HepG2 (cell line): ENCODE data around the gene GATB. TPM values are rescaled to one million over a fixed set of nuclear protein-coding genes. Genes with fewer than 3 reads are reported as not detected.

Experiments used
- ARID2 ChIP-seq: sonication (generic); formaldehyde crosslinking; IDR thresholded peaks from 2 replicates; pipeline ENCODE4 v1.8.1; 2022; ENCODE audit warnings: mild to moderate bottlenecking, missing genetic modification reagents, borderline replicate concordance
- ARID5B ChIP-seq: IDR thresholded peaks from 2 replicates; pipeline ENCODE4 v1.4.0; 2020; ENCODE audit warnings: mild to moderate bottlenecking, missing genetic modification reagents
- ESRRA ChIP-seq: sonication (generic); formaldehyde crosslinking; IDR thresholded peaks from 2 replicates; pipeline ENCODE4 v1.5.1; 2020; ENCODE audit warnings: mild to moderate bottlenecking, low read depth, missing genetic modification reagents
- GATAD1 ChIP-seq: IDR thresholded peaks from 2 replicates; pipeline ENCODE4 v1.6.1; 2016; ENCODE audit warnings: missing genetic modification reagents, missing compliant biosample characterization
- HBP1 ChIP-seq: IDR thresholded peaks from 2 replicates; pipeline ENCODE4 v1.6.1; 2016; ENCODE audit warnings: low read depth, control low read depth
- MATR3 ChIP-seq: sonication (generic); formaldehyde crosslinking; IDR thresholded peaks from 2 replicates; pipeline ENCODE4 v1.4.0; 2020; ENCODE audit warnings: missing genetic modification reagents
- MTF1 ChIP-seq: sonication (generic); formaldehyde crosslinking; IDR thresholded peaks from 2 replicates; pipeline ENCODE4 v1.5.0; 2020; ENCODE audit warnings: missing genetic modification reagents
- RCOR2 ChIP-seq: IDR thresholded peaks from 2 replicates; pipeline ENCODE4 v1.6.1; 2016; ENCODE audit warnings: missing biosample characterization, missing genetic modification reagents
- RFXAP ChIP-seq: sonication (generic); formaldehyde crosslinking; IDR thresholded peaks from 2 replicates; pipeline ENCODE4 v1.4.0; 2020; ENCODE audit warnings: missing genetic modification reagents, borderline replicate concordance
- SOX5 ChIP-seq: IDR thresholded peaks from 2 replicates; pipeline ENCODE4 v1.6.1; 2016; ENCODE audit warnings: borderline replicate concordance
- SRSF9 ChIP-seq: fragments of 200-400 bp; formaldehyde crosslinking; IDR thresholded peaks from 2 replicates; pipeline ENCODE4 v1.6.1; 2018; ENCODE audit warnings: borderline replicate concordance, mild to moderate bottlenecking, low read depth, low read length; ENCODE audit not compliant: insufficient read depth, poor library complexity, severe bottlenecking
- TCF12 ChIP-seq, 2 experiments: fragments of 450-650 bp in 1 of 2; sonication (generic) in 1 of 2; formaldehyde crosslinking in 1 of 2; IDR thresholded peaks; 2 replicates each; pipeline versions ENCODE4 v1.6.1 to v1.8.0; 2017 to 2022; ENCODE audit warnings: antibody characterized with exemption in 1 of 2, mild to moderate bottlenecking in 1 of 2, missing genetic modification reagents in 1 of 2, moderate library complexity in 1 of 2
- TP53 ChIP-seq: sonication (generic); formaldehyde crosslinking; conservative IDR thresholded peaks from 2 replicates; pipeline ENCODE4 v1.4.0; 2020; ENCODE audit warnings: missing genetic modification reagents
- ZNF350 ChIP-seq: sonication (generic); formaldehyde crosslinking; IDR thresholded peaks from 2 replicates; pipeline ENCODE4 v1.4.0; 2020; ENCODE audit warnings: mild to moderate bottlenecking, low read depth, missing genetic modification reagents, borderline replicate concordance
- ZNF44 ChIP-seq: sonication (generic); formaldehyde crosslinking; IDR thresholded peaks from 2 replicates; pipeline ENCODE4 v1.5.1; 2020; ENCODE audit warnings: mild to moderate bottlenecking, missing genetic modification reagents
- ZNF451 ChIP-seq: sonication (generic); formaldehyde crosslinking; IDR thresholded peaks from 2 replicates; pipeline ENCODE4 v1.5.0; 2020; ENCODE audit warnings: mild to moderate bottlenecking, missing genetic modification reagents
- ZNF460 ChIP-seq: sonication (generic); formaldehyde crosslinking; IDR thresholded peaks from 2 replicates; pipeline ENCODE4 v1.5.1; 2020; ENCODE audit warnings: missing genetic modification reagents, mild to moderate bottlenecking, borderline replicate concordance
- ZNF644 ChIP-seq: IDR thresholded peaks from 2 replicates; pipeline ENCODE4 v1.6.1; 2016; ENCODE audit warnings: low read depth
- ZNF83 ChIP-seq: sonication (generic); formaldehyde crosslinking; IDR thresholded peaks from 2 replicates; pipeline ENCODE4 v1.4.0; 2020; ENCODE audit warnings: missing genetic modification reagents, mild to moderate bottlenecking, borderline replicate concordance
- ZSCAN20 ChIP-seq: sonication (generic); formaldehyde crosslinking; IDR thresholded peaks from 2 replicates; pipeline ENCODE4 v1.4.0; 2020; ENCODE audit warnings: missing genetic modification reagents, mild to moderate bottlenecking, borderline replicate concordance
- ZSCAN22 ChIP-seq: sonication (generic); formaldehyde crosslinking; IDR thresholded peaks from 2 replicates; pipeline ENCODE4 v1.4.0; 2020; ENCODE audit warnings: mild to moderate bottlenecking, missing genetic modification reagents
- polyA plus RNA-seq, 8 experiments: library from polyadenylated mRNA; depleted of rRNA in 3 of 8; stranded (reverse) in 7 of 8; unstranded in 1 of 8; fragments of >200 nt; fragmentation: Illumina TruSeq in 4 of 8; extraction: Trizol in 4 of 8; gene quantifications; 2 replicates each; pipeline versions ENCODE4 v1.2.1 to v1.2.3, GENCODE V29; 2011 to 2016; ENCODE audit warnings: low read depth in 4 of 8, missing spikeins in 1 of 8, mixed read lengths in 1 of 8; ENCODE audit not compliant: insufficient read depth in 1 of 8
- total RNA-seq, 5 experiments: library from RNA; depleted of rRNA; stranded (reverse); fragments of >200 nt; fragmentation: Illumina TruSeq; extraction: Trizol; gene quantifications; 2 replicates each; pipeline ENCODE4 v1.2.3, GENCODE V29; 2016; ENCODE audit warnings: low read depth in 1 of 5
- TF ChIP-seq, protein P1 (sequence below): IDR thresholded peaks from 2 replicates; pipeline ENCODE4 v1.6.1; 2018; ENCODE audit warnings: missing genetic modification reagents, mild to moderate bottlenecking, missing compliant biosample characterization

The GATB gene
- total and polyA plus RNA-seq, 2 of the 13 experiments (the other 11 are each of a cell fraction or from before 2014, with no cell fraction given): 32.3 to 32.4 TPM

DNA sequence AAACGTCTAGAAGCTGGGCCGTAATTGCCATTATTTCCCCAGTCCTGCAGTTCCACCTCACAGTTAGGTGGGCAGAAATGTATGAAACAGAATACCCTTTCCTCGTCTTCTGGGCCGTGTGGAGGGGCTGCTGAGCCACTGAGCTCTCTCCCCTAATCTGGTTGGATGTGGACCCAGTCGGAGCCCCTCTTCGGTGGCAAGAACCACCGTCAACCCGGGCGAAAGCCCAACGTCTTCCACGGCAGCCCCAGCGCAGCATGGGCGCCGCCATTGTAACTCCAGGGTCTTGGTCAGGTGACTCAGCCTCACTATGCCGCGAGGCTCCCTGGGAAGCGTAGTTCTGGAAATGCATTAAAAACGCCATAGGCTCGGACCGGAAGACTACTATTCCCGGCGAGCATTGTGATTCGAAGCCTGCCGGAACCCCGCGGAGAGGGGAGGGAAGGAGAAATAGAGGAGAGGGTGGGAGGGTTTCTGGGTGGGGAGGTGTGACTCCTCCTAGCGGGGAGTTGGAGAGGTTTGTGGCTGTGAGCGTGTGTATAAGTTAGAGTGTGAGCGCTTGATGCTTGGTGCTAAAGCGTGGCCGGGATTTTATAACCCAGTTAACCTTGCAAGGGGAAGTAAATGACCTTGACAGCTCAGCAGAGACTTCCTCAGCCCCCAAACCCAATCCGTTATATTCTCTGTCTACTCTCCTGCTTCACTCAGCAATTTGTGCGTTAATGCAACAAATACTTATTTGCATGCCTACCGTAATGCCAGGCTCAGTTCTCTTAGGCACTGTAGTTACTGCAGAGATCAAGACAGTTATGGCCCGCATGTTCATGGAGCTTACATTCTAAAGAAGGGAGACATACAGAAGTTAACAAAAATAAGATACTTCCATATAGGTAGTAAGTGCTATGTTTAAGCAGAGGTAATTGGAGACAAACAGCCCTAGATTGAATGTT is at the start of gene GATB (continued):
- TF ChIP-seq TP53 (no peak), ZSCAN20 (CRISPR knock-in tag) (no peak), MATR3 (CRISPR knock-in tag) (no peak), ZNF451 (CRISPR knock-in tag) (no peak), ZNF644 (CRISPR knock-in tag) (no peak), GATAD1 (CRISPR knock-in tag) (peak; percentile 100), ZSCAN22 (no peak), TCF12 (IDR thresholded peaks at IDR 0.05) (no peak), TCF12 (CRISPR knock-in tag; IDR thresholded peaks at IDR 0.05) (no peak), SRSF9 (no peak), RFXAP (CRISPR knock-in tag) (no peak), ZNF83 (CRISPR knock-in tag) (no peak), ZNF350 (CRISPR knock-in tag) (peak; percentile 62; the same call in 1 of the 2 replicates), RCOR2 (no peak), ARID2 (CRISPR knock-in tag) (no peak), ZNF460 (CRISPR knock-in tag) (no peak), ESRRA (CRISPR knock-in tag) (no peak), ARID5B (CRISPR knock-in tag) (peak; percentile 39; the same call in 1 of the 2 replicates), HBP1 (CRISPR knock-in tag) (peak; percentile 99), ZNF44 (CRISPR knock-in tag) (peak; percentile 51; the same call in 1 of the 2 replicates), MTF1 (no peak), SOX5 (no peak)
- TF ChIP-seq, protein P1, sequence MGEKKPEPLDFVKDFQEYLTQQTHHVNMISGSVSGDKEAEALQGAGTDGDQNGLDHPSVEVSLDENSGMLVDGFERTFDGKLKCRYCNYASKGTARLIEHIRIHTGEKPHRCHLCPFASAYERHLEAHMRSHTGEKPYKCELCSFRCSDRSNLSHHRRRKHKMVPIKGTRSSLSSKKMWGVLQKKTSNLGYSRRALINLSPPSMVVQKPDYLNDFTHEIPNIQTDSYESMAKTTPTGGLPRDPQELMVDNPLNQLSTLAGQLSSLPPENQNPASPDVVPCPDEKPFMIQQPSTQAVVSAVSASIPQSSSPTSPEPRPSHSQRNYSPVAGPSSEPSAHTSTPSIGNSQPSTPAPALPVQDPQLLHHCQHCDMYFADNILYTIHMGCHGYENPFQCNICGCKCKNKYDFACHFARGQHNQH (CRISPR knock-in tag): peak; percentile 42; the same call in 1 of the 2 replicates
